C4-2B (cell line): ENCODE data around the gene NAV3.

Source experiments
- H3K27ac ChIP-seq: fragments of 450-650 bp; 2 replicates; pipeline ENCODE4 v1.5.1; 2017
- CTCF ChIP-seq: fragments of 450-650 bp; conservative IDR thresholded peaks from 2 replicates; pipeline ENCODE4 v1.5.1; 2017; ENCODE audit warnings: mild to moderate bottlenecking
- ZFX ChIP-seq: fragments of 450-650 bp; IDR thresholded peaks from 2 replicates; pipeline ENCODE4 v1.6.1; 2017

Gene NAV3

GRCh38 chr12:78095623-78096022, 264.9 kb downstream of the NAV3 start:
- H3K27ac ChIP-seq, result peak overlapping the region; percentile 83; the same call in 1 of the 2 replicates
- TF ChIP-seq ZFX (no peak), CTCF (no peak)

GRCh38 chr12:78096909-78097597, 266.4 kb downstream of the NAV3 start:
- H3K27ac ChIP-seq, result peak overlapping the region; percentile 94; the same call in 1 of the 2 replicates
- TF ChIP-seq ZFX (no peak), CTCF (no peak; the same call in 1 of the 2 replicates)

- no peak overlapping the region for H3K27ac ChIP-seq
- no peak for TF ChIP-seq ZFX
- no peak for TF ChIP-seq CTCF
Measured at GRCh38 chr12:78099806-78100205, 269.1 kb downstream of the NAV3 start.

GRCh38 chr12:78101113-78101876, 270.6 kb downstream of the NAV3 start:
- no peak overlapping the region for H3K27ac ChIP-seq
- no peak for TF ChIP-seq CTCF
- no peak for TF ChIP-seq ZFX

GRCh38 chr12:78101946-78102635, 271.4 kb downstream of the NAV3 start:
- H3K27ac ChIP-seq, result peak overlapping the region; percentile 42
- TF ChIP-seq ZFX (no peak), CTCF (no peak)

- peak overlapping the region; percentile 42 for H3K27ac ChIP-seq
Measured at GRCh38 chr12:78102801-78103200, 272.1 kb downstream of the NAV3 start.

GRCh38 chr12:78115889-78116288, 285.2 kb downstream of the NAV3 start:
- no peak for TF ChIP-seq ZFX
- no peak for TF ChIP-seq CTCF
- H3K27ac ChIP-seq, result no peak overlapping the region
